ENCODE measurements around the gene PPCDC.

DNA sequence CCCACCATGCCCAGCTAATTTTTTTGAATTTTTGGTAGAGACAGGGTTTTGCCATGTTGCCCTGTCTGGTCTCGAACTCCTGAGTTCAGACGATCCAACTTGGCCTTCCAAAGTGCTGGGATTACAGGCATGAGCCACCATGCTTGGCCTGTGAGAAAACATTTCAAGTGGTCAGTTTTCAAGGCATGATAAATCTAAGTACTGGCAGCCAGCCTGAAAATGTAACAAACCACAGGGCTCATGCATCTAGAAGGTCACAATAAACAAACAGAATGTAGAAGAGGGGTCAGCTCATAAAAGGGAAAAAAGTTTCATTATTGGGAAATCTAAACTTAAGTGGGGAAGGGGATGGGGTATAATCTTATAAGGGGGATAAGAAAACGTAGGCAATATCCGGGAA is 39.9 kb downstream of the PPCDC start:
- TF ChIP-seq, protein P1, sequence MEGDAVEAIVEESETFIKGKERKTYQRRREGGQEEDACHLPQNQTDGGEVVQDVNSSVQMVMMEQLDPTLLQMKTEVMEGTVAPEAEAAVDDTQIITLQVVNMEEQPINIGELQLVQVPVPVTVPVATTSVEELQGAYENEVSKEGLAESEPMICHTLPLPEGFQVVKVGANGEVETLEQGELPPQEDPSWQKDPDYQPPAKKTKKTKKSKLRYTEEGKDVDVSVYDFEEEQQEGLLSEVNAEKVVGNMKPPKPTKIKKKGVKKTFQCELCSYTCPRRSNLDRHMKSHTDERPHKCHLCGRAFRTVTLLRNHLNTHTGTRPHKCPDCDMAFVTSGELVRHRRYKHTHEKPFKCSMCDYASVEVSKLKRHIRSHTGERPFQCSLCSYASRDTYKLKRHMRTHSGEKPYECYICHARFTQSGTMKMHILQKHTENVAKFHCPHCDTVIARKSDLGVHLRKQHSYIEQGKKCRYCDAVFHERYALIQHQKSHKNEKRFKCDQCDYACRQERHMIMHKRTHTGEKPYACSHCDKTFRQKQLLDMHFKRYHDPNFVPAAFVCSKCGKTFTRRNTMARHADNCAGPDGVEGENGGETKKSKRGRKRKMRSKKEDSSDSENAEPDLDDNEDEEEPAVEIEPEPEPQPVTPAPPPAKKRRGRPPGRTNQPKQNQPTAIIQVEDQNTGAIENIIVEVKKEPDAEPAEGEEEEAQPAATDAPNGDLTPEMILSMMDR (IDR thresholded peaks at IDR 0.05) = no peak
- no peak for TF ChIP-seq POLR2A (IDR thresholded peaks at IDR 0.05)
- no peak for TF ChIP-seq POLR2AphosphoS5 (IDR thresholded peaks at IDR 0.05)
- no peak for TF ChIP-seq EP300 (IDR thresholded peaks at IDR 0.05)

Data from upper lobe of left lung (tissue), 4 donors.